Stimulated activated CD4-positive, alpha-beta T cell treated with anti-CD3 and anti-CD28 coated beads, Interleukin-4, amount 100 ng/mL, for 48 hours (primary cell): ENCODE measurements around the gene FAM174C.

Experiments used
- DNase-seq, 2 donors: peaks; one replicate each; pipeline ENCODE4 v3.0.0-alpha.2; 2020; ENCODE audit warnings: low read depth in 2 of 2

The FAM174C gene

GRCh38 chr19:1273263-1274041 is 1.9 kb upstream of the FAM174C start:
- DNase-seq = no peak

- no peak for DNase-seq
Measured at GRCh38 chr19:1274081-1274851, 1.1 kb upstream of the FAM174C start.

GRCh38 chr19:1274852-1275259 is 474 bp upstream of the FAM174C start:
- no peak for DNase-seq

- no peak for DNase-seq
Measured at GRCh38 chr19:1275976-1276627, 772 bp downstream of the FAM174C start.

GRCh38 chr19:1276628-1277022 is 1.3 kb downstream of the FAM174C start:
- no peak for DNase-seq

GRCh38 chr19:1277061-1277460 is 1.7 kb downstream of the FAM174C start:
- DNase-seq = no peak

GRCh38 chr19:1278074-1278473 is 2.7 kb downstream of the FAM174C start:
- DNase-seq = no peak

GRCh38 chr19:1278713-1279660 is 3.7 kb downstream of the FAM174C start:
- no peak for DNase-seq

GRCh38 chr19:1279782-1280341 is 4.5 kb downstream of the FAM174C start:
- DNase-seq = peak; percentile 68 to 74

GRCh38 chr19:1280636-1281568 is 5.6 kb downstream of the FAM174C start:
- DNase-seq = no peak

GRCh38 chr19:1281569-1282287 is 6.4 kb downstream of the FAM174C start:
- no peak for DNase-seq

- no peak for DNase-seq
Measured at GRCh38 chr19:1282588-1283206, 7.4 kb downstream of the FAM174C start.

- DNase-seq = no peak
Measured at GRCh38 chr19:1283207-1283916, 8.0 kb downstream of the FAM174C start.

- DNase-seq = no peak
Measured at GRCh38 chr19:1283917-1284292, 8.6 kb downstream of the FAM174C start.

GRCh38 chr19:1284293-1284978 is 9.1 kb downstream of the FAM174C start:
- DNase-seq = no peak

- no peak for DNase-seq
Measured at GRCh38 chr19:1284979-1285736, 9.8 kb downstream of the FAM174C start.
